OCI-LY1 (cell line): ENCODE results near the gene MYH7.

Experiments
- CTCF ChIP-seq: fragments of 200-600 bp; sonication (generic), shearing (Covaris generic); IDR thresholded peaks from 2 replicates; pipeline ENCODE4 v1.5.1; 2017; ENCODE audit warnings: mild to moderate bottlenecking, antibody characterized with exemption, low read length, moderate library complexity, mixed read lengths
- EZH2 ChIP-seq: fragments of 200-600 bp; sonication (generic), shearing (Covaris generic); IDR thresholded peaks from 2 replicates; pipeline ENCODE4 v1.8.0; 2017; ENCODE audit warnings: borderline replicate concordance, mixed run types, mild to moderate bottlenecking, antibody characterized with exemption, low read length, moderate library complexity, mixed read lengths

GRCh38 chr14:23396126-23396525 is 39.3 kb downstream of the MYH7 start:
- TF ChIP-seq CTCF = no peak
- no peak for TF ChIP-seq EZH2
